GM10266 (cell line): ENCODE measurements around the gene CDK8.

ENCODE experiments used
- DNase-seq: peaks from one replicate; pipeline ENCODE4 v3.0.0; 2012; ENCODE audit errors: extremely low spot score
- TF ChIP-seq, protein P1 (sequence below): IDR thresholded peaks from 2 replicates; pipeline ENCODE4 v1.5.1; 2012; ENCODE audit warnings: mild to moderate bottlenecking, low read depth; ENCODE audit not compliant: control insufficient read depth, insufficient read depth; ENCODE audit errors: missing control alignments

The CDK8 gene

DNA sequence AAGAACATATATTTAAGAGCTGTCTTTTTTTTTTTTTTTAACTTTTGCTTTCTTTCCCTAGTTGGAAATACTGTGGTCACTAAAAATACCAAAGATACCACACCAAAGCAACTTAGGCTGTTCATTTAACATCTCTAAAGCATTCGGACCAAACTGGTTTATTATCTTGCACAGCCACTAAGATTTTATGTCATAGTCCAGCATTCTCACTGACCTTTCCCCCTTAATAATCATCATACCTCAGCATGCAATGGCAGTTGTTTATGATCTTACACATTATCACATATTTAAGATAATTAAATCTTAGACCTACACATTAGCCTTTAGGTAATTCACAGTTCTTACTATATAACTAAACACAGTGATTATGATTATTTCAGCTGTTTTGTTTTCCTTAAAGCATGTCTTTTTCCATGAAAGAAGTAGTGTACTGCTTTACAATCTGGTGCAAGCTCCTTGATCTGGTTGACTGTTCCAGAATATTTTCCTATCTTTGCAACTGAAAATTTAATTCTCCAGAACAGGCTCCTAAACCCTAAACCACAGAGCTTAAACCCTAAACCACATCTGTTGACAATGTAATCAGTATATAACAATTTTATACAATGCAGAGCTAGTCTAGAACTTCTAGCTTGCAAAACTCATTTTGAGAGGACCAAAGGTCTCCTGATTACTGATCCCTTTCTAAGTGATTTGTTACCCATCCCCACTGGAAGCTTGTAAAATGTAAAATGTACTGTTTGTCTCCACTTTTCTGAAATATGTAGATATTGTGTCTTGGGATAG lies 74.2 kb downstream of the CDK8 start:
- TF ChIP-seq, protein P1, sequence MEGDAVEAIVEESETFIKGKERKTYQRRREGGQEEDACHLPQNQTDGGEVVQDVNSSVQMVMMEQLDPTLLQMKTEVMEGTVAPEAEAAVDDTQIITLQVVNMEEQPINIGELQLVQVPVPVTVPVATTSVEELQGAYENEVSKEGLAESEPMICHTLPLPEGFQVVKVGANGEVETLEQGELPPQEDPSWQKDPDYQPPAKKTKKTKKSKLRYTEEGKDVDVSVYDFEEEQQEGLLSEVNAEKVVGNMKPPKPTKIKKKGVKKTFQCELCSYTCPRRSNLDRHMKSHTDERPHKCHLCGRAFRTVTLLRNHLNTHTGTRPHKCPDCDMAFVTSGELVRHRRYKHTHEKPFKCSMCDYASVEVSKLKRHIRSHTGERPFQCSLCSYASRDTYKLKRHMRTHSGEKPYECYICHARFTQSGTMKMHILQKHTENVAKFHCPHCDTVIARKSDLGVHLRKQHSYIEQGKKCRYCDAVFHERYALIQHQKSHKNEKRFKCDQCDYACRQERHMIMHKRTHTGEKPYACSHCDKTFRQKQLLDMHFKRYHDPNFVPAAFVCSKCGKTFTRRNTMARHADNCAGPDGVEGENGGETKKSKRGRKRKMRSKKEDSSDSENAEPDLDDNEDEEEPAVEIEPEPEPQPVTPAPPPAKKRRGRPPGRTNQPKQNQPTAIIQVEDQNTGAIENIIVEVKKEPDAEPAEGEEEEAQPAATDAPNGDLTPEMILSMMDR = no peak
- DNase-seq = no peak

DNA sequence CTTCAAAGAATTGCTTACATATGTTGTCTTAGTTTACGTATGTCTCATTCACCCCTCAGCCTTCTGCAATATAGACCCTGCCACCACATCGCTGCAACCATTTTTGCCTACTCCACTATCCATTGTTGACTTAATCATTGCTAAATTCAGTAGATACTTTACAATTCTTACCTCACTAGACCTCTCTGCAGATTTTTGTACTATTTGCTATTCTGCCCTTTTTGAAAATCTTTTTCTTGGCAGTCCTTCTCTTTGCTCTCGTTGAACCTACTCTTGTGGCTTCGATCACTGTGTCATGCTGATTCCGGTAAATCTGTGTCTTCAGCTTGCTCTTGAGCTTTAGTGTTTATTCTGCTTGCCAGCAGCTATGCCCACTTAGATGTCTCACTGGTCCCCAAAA lies 81.2 kb downstream of the CDK8 start:
- no peak for DNase-seq
- TF ChIP-seq, protein P1 = no peak

DNA sequence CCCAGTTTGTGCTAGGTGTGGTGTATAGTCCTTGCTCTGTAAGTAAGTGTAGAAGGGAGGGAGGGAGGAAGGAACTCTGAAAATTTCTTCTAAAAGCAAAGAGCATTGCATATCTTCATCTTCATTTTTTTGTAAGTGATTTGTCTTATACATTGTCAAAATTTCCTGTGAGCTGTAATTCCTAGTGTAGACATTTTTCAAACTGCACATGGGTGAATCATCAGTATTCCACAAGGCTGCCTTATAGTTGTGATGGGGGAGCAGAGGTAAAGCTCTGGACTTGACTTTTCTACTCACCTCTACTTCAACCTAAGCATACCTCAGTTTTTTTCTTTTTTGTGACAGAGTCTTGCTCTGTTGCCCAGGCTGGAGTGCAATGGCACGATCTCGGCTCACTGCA lies 86.9 kb downstream of the CDK8 start:
- TF ChIP-seq, protein P1 = no peak
- no peak for DNase-seq

DNA sequence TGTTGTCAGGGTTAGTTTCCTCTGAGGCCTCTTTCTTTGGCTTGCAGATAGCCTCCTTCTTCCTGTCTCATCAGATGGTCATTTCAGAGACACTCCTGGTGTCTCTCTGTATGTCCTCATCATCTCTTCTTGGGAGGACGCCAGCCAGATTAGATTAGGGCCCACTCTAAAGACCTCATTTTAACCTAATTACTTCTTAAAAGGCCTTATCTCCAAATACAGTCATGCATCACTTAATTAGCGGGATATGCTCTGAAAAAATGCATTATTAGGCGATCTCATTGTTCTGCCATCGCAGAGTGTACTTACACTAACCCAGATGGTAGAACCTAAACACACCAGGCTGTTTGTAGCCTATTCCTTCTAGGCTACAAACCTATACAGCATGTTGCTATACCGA lies 89.0 kb downstream of the CDK8 start:
- TF ChIP-seq, protein P1 = no peak
- no peak for DNase-seq

DNA sequence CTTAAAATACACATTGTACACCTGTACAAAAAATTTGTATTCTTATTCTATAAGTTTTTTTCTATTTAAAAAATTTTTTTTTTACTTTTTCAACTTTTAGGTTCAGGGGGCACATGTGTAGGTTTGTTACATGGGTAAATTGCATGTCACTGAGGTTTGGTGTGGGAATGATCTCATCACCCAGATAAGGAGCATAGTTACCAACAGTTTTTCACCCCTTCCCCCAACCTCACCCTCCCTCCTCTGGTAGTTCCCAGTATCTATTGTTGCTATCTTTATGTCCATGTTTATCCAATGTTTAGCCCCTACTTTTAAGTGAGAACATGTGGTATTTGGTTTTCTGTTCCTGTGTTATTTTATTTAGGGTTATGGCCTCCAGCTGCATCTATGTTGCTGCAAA lies 89.9 kb downstream of the CDK8 start:
- TF ChIP-seq, protein P1 = no peak
- DNase-seq = no peak

DNA sequence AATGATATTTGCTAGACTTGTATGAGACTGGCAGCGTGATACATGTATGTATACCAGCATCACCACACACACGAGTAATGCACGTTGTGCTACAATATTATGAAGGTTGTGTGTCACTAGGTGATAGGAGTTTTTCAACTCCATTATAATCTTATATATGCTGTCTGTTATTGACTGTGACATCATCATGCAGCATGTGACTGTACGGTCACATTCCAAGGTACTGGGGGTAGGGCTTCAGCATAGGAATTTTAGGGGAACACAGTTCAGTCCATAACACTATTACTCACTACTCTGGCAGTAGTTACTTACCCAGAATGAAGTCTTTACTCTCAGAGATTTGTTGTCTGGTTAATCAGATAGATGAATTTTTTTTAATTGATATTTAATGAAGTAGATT lies 91.1 kb downstream of the CDK8 start:
- TF ChIP-seq, protein P1 = no peak
- no peak for DNase-seq

DNA sequence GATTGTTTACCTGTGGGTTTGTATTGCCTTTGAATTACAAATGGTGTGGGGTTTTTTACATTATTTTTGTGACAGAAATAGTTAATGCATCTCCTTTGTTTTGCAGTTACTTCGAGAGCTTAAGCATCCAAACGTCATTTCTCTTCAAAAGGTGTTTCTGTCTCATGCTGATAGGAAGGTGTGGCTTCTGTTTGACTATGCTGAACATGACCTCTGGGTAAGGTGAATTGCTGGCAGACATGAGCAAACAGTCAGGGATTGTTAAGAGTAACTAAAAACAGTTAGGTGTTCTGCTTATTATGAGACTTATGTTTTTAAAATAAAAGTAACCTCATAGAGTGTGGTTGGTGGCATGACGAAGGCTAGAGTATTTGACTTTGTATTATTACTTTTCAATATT lies 95.0 kb downstream of the CDK8 start:
- TF ChIP-seq, protein P1 = no peak
- DNase-seq = no peak
